ENCODE measurements around the gene LAMP5.

LAMP5 gene, protein sequence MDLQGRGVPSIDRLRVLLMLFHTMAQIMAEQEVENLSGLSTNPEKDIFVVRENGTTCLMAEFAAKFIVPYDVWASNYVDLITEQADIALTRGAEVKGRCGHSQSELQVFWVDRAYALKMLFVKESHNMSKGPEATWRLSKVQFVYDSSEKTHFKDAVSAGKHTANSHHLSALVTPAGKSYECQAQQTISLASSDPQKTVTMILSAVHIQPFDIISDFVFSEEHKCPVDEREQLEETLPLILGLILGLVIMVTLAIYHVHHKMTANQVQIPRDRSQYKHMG

DNA sequence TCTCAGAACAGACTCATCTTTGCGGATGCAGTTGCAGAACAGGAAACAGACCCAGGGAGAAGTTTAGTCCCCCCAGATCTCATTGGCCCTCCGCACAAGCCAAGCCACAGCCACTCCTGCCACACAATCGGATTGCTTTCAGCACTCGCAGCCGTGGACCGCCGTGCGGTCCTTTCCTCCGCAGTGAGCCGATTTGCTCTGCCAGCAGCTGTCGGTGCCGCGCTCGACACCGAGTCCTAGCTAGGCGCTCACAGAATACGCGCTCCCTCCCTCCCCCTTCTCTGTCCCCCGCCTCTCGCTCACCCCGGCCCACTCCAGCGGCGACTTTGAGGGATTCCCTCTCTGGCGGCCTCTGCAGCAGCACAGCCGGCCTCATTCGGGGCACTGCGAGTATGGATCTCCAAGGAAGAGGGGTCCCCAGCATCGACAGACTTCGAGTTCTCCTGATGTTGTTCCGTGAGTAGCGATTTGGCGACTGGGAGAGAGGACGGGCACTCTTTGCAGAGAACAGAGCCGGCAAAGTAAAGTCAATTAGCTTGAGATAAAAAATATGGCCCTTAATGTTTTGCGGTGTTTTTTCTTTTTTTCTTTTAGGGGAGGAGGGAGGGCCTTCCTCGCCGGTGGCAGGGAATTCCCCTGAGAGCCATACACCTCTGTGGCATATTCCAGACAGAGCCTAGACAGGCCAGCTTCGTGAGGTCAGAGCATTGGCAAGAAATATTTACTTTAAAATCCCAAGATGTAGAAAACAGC is at the start of gene LAMP5:
TSS of gene LAMP5 (plus strand) at position 130 of the 753 bp plus-strand sequence. CDS start at position 393, 263 bp downstream.
- peak; percentile 67 for DNase-seq

DNA sequence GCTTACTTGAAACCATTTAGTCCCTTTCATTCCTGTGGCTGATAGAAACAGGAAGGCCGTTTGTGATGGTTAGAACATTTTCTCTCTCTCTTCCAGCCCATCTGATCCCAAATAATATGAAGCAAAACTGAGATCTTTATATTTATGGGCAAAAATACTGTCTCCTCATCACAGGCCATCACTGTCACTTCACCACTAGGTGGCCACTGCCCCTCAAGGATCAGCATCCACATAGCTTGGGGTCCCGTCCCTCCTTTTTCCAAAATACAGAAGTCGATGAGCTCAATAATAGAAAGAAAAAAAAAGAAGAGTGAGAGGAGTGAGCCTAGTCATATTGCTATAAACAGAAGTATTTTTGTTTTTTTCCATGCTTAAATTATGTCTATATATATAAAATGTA is 46.4 kb upstream of the LAMP5 start:
- no peak for DNase-seq

DNA sequence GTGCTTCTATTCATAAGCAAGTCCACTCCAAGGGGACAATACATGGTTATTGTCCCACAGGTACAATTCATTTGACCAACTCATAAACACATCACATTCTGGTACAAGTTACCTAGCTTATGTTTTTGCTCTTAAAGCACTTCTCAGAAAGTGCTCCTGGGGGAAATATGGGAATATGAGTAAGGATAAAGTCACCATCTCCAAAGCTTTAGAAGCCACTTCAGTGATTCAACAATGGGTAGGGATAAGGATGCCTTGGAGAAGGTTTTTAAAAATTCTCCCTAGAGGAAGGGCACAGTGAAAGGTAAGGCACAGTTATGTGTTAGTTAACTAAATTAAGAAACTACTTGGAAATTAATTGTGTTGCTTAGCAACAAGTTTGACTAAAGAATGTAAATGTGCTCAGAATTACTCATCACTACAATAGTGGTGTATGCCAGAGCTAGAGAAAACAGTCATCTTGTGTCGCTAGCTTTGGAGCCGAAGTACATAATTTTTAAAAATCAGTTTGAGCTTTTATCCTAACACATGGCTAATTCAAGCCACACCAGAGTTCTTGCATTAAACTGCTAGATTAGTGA is 39.5 kb upstream of the LAMP5 start:
- DNase-seq: no peak

DNA sequence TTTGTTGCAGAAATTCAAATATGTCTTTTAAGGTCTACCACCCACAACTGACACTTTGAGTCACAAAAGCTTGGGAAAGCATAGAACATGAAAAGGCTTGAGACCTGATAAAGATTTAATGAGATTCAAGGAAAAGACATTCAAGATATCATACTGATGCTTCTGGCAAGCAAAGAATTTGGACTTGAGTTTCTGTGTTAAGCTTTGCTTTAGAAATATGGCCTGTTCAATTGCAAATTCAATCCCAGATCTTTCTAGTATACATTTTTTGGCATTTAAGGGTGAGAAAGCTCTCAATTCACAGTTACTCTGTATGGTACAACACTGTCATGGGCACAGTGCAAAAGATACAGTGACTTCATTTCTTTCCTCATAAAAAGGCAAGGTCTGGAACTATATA is 38.9 kb upstream of the LAMP5 start:
- no peak for DNase-seq

DNA sequence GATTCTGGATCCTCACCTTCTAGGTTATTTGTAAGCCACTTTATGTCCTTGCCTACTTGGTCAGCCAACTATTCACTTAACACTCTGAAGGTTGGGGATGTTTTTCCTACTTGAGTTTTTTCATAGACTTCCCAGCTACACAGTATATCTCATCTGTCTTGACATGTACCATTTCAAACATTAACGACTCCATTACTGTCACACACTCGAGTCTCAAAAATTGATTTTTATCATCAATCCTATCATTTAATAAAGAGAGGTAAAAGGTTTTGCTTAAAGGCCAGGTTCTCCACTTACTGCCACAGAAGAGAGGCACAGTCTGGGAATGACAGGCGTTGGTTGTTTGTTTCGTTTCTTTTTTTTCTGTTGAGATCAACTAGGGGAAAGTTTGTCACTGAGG is 38.2 kb upstream of the LAMP5 start:
- no peak for DNase-seq

DNA sequence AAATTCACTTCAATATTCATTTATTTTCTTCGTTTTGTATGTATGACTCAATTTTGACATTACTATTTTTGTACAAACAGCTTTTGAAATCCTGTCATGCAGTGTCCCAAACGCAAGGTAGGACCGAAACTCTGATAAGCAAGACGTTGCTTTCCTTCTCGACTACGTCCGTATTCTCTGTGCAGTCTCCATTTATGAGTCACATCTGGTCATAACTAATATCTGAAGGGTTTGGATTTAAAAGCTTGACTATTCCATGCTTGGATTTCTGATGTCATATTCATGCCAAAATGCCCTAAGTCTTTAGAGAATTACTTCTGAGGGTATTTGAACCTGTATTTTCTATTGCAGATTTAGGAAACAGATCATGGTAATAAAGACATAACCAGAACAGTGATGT is 37.8 kb upstream of the LAMP5 start:
- no peak for DNase-seq

DNA sequence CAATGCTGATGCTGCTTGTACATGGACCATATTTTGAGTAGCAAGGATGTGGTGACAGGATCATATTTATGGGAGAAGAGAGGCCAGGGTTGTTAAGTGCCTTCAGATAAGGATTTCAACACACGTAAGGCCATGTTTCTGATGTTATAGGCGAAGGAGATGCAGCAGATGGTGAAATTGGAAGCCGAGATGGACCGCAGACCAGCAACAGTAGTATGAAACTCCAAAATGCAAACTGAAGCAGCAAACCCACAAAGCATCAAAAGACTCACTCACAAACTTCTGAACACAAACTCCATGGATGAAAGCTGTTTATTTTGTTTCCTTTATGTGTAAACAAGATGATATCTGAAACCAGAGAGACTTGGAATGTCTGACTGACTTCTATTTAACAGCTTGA is 35.6 kb upstream of the LAMP5 start:
- DNase-seq: no peak

DNA sequence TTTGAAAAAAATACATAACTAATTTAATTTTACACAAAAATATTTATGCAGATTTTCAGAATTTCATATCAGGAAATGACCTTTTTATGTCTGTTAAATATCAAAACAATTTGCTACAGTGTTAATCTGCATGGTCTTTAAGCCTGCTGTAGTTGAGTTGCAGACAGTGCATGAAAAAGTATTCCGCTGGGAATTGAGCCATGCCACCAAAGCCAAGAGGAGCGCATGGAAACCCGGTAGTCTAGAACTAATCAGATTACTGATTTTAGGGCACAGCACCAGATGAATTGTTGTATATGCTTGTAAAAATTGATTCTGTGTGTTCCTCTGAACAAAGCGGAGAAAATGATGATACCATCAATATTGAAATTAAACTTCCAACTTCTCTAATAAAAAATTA is 34.3 kb upstream of the LAMP5 start:
- DNase-seq: no peak

DNA sequence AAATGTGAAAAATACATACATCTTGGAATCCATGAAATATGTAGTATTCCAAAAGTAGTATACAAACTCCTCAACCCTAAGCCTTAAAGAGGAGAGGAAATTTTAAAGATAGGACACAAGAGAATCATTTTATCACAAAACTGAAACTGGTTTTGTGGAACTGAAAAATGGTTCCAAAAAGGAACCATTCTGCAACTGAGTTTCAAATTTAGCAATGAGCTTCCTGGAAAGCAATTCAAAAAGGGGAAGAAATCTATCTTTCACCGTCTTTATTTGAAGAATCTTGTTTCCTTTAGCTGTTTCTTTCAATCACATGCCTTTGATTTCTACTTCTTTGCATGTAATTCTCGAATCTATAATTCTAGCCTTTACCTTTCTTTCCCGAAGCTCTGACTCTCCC is 32.2 kb upstream of the LAMP5 start:
- no peak for DNase-seq

DNA sequence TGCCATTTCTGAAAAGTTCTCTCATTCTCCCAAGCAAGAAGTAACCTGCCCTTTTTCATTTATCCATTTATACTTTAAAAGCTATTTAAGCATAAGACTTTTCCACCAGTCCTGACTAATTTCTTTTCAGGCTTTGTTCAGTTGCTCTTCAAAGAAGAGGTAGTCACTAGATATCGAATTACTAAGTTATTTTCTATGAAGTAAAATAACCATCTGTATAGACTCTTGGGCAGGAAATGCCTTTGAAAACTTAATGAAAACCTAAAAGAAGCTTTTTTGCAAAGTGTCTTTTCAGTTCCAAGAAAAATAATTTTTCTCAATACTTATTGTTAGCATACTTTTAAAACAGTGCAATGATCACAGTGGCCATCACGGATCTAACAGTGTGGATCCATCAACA is 31.3 kb upstream of the LAMP5 start:
- DNase-seq: no peak

DNA sequence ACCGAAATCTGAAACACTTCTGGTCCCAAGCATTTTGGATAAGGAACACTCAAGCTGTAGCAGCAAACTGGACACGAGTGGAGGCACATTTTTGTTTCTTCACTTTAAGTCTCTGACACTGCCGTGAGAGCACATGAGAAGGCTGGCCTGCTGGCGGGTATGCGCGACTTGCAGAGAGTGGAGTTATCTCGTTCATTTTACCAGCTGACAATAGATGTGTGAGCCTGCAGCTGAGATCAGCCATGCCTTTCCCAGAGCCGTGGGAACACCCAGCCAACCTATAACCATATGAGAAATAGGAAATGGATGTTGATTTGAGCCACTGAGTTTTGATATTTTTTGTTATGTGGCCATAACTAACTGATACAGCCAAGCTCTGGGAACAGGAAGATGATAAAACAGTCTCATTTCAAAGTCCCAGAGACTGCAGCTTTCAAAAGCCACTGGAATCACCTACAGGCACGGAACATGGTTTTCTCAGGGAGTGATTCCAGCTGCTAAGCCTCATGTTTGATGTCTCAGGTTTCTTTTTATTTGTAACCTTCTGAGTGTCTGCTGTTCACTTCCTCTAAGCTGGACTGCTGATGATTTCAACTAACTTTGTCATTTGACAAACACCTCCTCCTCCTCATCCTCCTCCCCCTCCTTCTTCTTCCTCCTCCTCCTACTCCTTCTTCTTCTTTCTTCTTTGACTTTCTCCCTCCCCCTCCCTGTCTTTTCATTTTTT is 28.6 kb upstream of the LAMP5 start:
- no peak for DNase-seq

DNA sequence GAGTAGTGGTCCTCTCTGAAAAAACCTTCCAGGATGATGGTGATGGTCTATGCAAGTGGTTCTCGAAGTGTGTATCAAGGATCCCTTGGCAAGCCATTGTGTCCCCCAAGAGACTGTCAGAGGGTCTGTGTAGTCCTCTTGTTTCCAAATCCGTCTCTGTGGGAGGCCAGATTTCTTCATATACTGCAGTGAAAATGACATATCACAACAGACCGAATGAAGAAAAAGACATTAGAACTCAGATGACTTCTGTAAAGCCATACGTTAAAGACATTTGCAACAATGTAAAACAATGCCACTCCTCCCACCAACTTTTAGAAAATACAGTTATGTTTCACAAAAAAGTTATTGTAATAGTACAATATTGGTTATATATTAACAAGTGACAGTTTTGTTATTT is 27.2 kb upstream of the LAMP5 start:
- DNase-seq: no peak

DNA sequence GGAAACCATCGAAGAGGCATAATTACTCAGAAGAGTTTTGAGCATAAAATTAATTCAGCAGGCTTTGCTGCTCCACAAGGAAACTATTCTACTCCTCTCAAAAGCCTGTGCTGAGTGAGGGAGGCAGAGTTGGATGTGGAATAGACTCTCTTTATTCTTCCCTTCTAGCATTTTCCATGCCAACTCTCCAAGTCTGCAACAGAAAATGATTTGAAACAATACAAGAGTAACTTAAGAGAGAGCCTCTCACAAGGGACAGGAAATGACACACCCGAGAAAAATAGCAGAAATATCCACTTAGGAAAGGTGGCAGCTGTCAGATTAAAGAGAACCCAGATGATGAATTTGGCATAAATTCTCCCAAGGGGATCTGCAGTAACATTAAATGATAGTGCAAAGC is 26.3 kb upstream of the LAMP5 start:
- DNase-seq: no peak

DNA sequence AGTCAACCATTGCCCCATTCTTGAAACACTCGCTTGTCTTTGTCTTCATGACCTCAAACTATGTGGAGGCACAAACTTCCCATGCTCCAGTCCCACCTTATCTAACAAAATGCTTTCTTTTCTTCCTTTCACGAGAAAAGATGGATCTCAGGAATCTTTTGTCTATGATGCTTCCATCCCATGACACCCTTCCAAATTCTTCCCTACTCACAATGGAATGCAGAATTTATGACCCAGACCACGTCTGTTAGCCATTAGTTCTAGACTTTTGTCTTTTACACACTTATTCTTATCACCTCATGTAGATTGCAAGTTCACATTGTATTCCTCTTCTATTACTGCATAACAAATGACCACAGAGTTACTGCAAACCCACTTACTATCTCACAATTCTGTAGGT is 24.2 kb upstream of the LAMP5 start:
- no peak for DNase-seq

DNA sequence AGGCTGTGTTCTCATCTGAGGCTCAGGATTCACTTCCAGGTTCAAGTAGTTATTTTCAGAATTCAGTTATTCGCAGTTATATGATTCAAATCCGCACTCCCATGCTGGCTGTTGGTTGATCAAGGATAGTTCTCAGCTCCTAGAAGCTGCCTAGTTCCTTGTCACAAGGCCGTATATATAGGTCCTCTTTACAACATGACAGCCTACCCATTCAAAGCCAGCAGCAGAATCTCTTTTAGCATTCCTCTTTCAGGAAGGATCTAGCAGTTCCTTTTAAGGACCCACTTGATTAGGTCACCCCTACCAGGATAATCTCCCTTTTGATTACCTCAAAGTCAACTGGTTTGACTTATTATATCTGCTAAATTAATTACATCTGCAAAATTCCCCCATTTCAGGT is 23.8 kb upstream of the LAMP5 start:
- DNase-seq: no peak

DNA sequence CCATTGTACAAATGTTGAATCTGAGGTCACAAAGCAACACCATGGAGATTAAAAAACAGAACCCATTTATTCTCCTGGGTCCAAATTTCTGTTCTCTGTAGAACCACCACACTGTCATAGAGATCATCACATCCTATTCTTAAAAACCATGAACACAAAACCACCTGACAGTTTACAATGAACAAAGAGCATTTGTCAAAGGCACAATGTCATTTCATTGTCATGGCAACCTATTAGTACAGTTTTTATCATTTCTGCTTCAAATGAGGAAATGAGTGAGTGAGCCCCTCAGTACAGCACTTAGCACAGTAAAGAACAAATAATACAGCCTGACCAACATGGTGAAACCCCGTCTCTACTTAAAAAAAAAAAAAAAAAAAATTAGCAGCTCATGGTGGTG is 23.1 kb upstream of the LAMP5 start:
- no peak for DNase-seq

DNA sequence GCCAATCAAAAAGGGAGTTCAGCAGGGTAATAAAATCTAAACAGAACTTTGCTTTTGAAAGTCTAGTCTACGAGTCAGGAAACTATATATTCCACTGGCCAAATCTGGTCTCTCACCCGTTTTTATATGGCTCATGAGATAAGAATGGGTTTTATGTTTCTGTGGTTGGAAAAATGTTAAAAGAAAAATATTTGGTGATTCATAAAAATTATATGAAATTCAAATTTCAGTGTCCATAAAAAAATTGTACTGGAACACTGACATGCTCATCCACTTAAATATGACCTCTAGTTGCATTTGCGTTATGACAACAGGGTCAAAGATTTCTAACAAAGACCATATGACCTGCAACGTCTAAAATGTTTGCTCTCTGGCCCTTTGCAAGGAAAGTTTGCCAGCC is 22.3 kb upstream of the LAMP5 start:
- no peak for DNase-seq

DNA sequence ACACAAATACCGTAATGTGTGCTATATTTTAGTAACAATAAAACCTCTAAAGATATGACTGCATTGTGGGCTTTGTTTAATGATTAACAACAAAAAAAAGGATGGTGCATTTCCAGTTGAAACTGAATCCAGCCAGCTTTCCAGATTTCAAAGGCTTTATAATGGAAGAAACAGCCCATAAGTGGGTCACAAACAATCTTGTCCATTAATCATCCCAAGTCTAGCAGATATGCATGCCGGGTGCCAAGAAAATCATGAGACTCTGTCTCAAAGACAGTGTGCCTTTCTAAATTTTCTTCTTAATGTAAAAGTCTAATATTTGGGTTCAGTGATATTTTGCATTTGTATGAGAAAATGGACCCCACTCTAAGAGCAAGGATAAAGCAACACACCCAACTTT is 20.6 kb upstream of the LAMP5 start:
- DNase-seq: no peak

DNA sequence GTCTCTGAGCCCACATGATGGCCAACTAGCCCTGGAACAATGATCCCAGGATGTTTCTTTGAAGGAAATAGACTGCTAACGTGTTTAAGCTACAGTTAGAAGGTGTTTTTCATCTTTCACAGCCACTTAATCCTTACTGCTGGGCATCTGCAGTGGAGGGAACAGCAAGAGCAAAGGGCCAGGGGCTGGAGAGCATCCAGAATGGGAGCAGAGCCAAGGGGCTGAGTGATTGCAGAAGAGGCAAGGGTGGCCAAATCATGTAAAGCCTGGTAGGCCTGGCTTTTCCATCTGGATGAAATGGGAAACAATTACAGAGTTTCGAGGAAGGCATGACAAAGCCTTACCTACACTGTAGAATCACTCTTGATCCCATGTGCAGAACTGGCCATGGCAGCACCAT is 18.7 kb upstream of the LAMP5 start:
- no peak for DNase-seq

DNA sequence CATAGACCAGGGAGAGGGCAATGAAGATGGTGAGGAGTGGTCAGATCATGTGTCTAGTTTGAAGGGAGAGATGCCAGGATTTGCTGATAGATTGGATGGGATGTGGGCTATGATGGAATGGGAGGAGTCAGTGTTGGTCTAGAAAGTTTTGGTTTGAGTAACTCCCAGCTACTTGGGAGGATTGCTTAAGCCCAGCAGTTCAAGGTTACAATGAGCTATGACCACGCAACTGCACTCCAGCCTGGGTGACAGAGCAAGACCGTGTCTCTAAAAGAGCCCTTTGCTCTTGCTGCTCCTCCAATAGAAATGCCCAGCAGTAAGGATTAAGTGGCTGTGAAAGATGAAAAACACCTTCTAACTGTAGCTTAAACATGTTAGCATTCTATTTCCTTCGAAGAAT is 18.2 kb upstream of the LAMP5 start:
- DNase-seq: no peak

DNA sequence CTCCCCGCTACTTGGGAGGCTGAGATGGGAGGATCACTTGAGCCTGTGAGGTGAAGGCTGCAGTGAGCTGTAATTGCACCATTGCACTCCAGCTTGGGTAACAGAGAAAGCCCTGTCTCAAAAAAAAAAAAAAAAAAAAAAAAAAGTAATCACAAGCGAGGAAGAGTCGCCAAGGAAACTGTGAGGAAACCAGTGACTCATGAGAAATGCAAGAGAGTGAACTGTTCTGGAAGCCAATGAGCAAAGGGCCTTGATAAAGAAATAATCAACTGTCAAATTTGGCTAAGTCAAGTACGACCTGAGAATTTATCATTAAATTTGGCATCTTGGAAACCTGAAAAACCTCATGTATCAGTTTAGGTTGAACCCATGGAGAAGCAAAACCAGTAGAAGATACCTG is 16.1 kb upstream of the LAMP5 start:
- DNase-seq: no peak

DNA sequence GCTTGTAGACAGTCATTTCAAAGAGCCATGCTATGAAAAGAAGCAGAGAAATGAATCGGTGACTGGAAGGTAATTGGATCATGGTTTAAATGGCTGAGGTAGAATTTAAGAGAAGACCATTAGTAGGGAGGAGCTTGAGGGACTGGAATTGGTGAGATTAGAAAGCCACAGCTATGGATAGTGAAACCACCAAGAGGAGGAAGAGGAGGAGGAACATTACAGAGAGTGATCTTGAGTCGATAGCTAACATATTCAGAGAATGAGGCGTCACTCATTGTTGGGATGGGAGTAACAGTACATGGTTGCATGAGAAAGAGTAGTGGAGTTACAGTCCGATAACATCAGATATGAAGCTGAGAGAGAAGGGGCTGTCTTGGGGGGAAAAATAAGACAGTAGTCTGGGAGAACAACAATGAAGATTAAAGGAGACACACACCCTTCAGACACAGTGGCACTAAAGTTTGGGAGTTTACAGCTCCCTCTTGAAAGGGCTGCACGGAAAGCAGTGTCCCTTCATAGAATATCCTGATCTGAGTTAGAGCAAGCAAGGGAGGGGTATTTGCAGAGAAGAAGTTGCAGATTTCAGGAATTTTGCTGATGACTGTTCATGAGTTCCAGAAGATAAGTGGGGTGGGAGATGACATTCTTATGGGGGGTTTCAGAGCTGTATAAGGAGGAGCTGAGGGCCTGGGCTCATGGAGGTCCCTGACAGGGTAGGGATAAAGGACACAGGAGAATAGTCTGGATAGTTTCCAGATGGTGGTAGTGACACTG is 15.1 kb upstream of the LAMP5 start:
- no peak for DNase-seq

DNA sequence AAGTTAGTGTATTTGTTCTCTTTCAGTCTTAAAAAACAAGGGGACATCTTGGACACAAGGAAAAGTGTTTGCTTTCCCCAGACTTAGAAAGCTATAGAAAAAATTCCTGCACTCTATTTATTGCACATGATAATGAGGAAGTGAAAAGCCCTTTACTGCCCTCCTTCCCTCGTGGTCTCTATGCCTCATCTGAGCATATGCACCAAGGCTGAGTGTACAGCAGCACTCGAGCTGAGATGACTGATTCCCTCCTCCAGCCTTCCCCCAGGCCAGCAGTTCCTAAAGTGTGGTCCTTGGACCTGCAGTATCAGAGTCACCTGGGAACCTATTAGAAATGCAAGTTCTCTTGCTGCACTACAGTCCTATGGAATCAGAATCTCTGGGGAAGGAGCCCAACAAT is 14.3 kb upstream of the LAMP5 start:
- DNase-seq: no peak

All from right forelimb (tissue), 1 donor.